ENCODE data around the gene USP6NL. TPM values are rescaled to one million over a fixed set of nuclear protein-coding genes. Genes with fewer than 3 reads are reported as not detected.

USP6NL gene
- total and polyA plus RNA-seq, 2 donors: 8.1 to 12.3 TPM

- H3K4me3 ChIP-seq (ENCODE audit: low read length in 2 of 2): no peak overlapping the region
Observed at GRCh38 chr10:11569471-11569870, 42.0 kb downstream of the USP6NL start.

GRCh38 chr10:11568578-11568977, 42.9 kb downstream of the USP6NL start:
- Histone ChIP-seq H3K36me3 (ENCODE audit: control insufficient read depth in 2 of 2, insufficient read depth in 2 of 2, low read length in 1 of 2) (no peaks in the 10 kb centered on the region), H3K27me3 (ENCODE audit: control insufficient read depth in 2 of 2, insufficient read depth in 1 of 2, low read length in 1 of 2) (no peaks in the 10 kb centered on the region), H3K4me3 (ENCODE audit: low read length in 2 of 2) (no peak overlapping the region), H3K9me3 (ENCODE audit: control insufficient read depth in 2 of 2, insufficient read depth in 1 of 2, low read length in 1 of 2) (no peaks in the 10 kb centered on the region), H3K4me1 (ENCODE audit: control insufficient read depth in 2 of 2, insufficient read depth in 2 of 2, low read length in 2 of 2) (no peaks in the 10 kb centered on the region), H3K27ac (ENCODE audit: low read depth in 1 of 2, low read length in 1 of 2) (no peak overlapping the region)
- no peak for DNase-seq (ENCODE audit: low read depth in 6 of 9, low spot score in 9 of 9)
- WGBS: 100% methylated on average over 1 of the region's 1 CpG

More at GRCh38 chr10:11569471-11569870, 42.0 kb downstream of the USP6NL start:
- H3K27me3 ChIP-seq (ENCODE audit: control insufficient read depth in 2 of 2, insufficient read depth in 1 of 2, low read length in 1 of 2): no peaks in the 10 kb centered on the region
- DNase-seq (ENCODE audit: low read depth in 6 of 9, low spot score in 9 of 9): no peak
- WGBS: 98% methylated on average over 6 of the region's 6 CpGs
- H3K9me3 ChIP-seq (ENCODE audit: control insufficient read depth in 2 of 2, insufficient read depth in 1 of 2, low read length in 1 of 2): no peaks in the 10 kb centered on the region
- H3K36me3 ChIP-seq (ENCODE audit: control insufficient read depth in 2 of 2, insufficient read depth in 2 of 2, low read length in 1 of 2): no peaks in the 10 kb centered on the region
- no peaks in the 10 kb centered on the region for H3K4me1 ChIP-seq (ENCODE audit: control insufficient read depth in 2 of 2, insufficient read depth in 2 of 2, low read length in 2 of 2)
- no peak overlapping the region for H3K27ac ChIP-seq (ENCODE audit: low read depth in 1 of 2, low read length in 1 of 2)

GRCh38 chr10:11564741-11565140, 46.7 kb downstream of the USP6NL start:
- Histone ChIP-seq H3K27ac (ENCODE audit: low read depth in 1 of 2, low read length in 1 of 2) (no peak overlapping the region), H3K36me3 (ENCODE audit: control insufficient read depth in 2 of 2, insufficient read depth in 2 of 2, low read length in 1 of 2) (no peaks in the 10 kb centered on the region), H3K4me3 (ENCODE audit: low read length in 2 of 2) (no peak overlapping the region), H3K9me3 (ENCODE audit: control insufficient read depth in 2 of 2, insufficient read depth in 1 of 2, low read length in 1 of 2) (no peaks in the 10 kb centered on the region), H3K27me3 (ENCODE audit: control insufficient read depth in 2 of 2, insufficient read depth in 1 of 2, low read length in 1 of 2) (no peaks in the 10 kb centered on the region), H3K4me1 (ENCODE audit: control insufficient read depth in 2 of 2, insufficient read depth in 2 of 2, low read length in 2 of 2) (no peaks in the 10 kb centered on the region)
- 95% methylated on average over 3 of the region's 3 CpGs for WGBS
- DNase-seq (ENCODE audit: low read depth in 6 of 9, low spot score in 9 of 9): no peak

- no peaks in the 10 kb centered on the region for H3K27me3 ChIP-seq (ENCODE audit: control insufficient read depth in 2 of 2, insufficient read depth in 1 of 2, low read length in 1 of 2)
Observed at GRCh38 chr10:11563936-11564335, 47.5 kb downstream of the USP6NL start.

GRCh38 chr10:11562888-11563287, 48.6 kb downstream of the USP6NL start:
- H3K27ac ChIP-seq (ENCODE audit: low read depth in 1 of 2, low read length in 1 of 2): no peak overlapping the region
- 98% methylated on average over 1 of the region's 1 CpG for WGBS
- no peaks in the 10 kb centered on the region for H3K4me1 ChIP-seq (ENCODE audit: control insufficient read depth in 2 of 2, insufficient read depth in 2 of 2, low read length in 2 of 2)
- no peaks in the 10 kb centered on the region for H3K9me3 ChIP-seq (ENCODE audit: control insufficient read depth in 2 of 2, insufficient read depth in 1 of 2, low read length in 1 of 2)
- no peak overlapping the region for H3K4me3 ChIP-seq (ENCODE audit: low read length in 2 of 2)
- H3K27me3 ChIP-seq (ENCODE audit: control insufficient read depth in 2 of 2, insufficient read depth in 1 of 2, low read length in 1 of 2): no peaks in the 10 kb centered on the region
- no peaks in the 10 kb centered on the region for H3K36me3 ChIP-seq (ENCODE audit: control insufficient read depth in 2 of 2, insufficient read depth in 2 of 2, low read length in 1 of 2)
- no peak for DNase-seq (ENCODE audit: low read depth in 6 of 9, low spot score in 9 of 9)

More at GRCh38 chr10:11563936-11564335, 47.5 kb downstream of the USP6NL start:
- no peak overlapping the region for H3K27ac ChIP-seq (ENCODE audit: low read depth in 1 of 2, low read length in 1 of 2)
- H3K36me3 ChIP-seq (ENCODE audit: control insufficient read depth in 2 of 2, insufficient read depth in 2 of 2, low read length in 1 of 2): no peaks in the 10 kb centered on the region
- no peaks in the 10 kb centered on the region for H3K4me1 ChIP-seq (ENCODE audit: control insufficient read depth in 2 of 2, insufficient read depth in 2 of 2, low read length in 2 of 2)
- no peak overlapping the region for H3K4me3 ChIP-seq (ENCODE audit: low read length in 2 of 2)
- H3K9me3 ChIP-seq (ENCODE audit: control insufficient read depth in 2 of 2, insufficient read depth in 1 of 2, low read length in 1 of 2): no peaks in the 10 kb centered on the region
- 95% methylated on average over 2 of the region's 2 CpGs for WGBS
- no peak for DNase-seq (ENCODE audit: low read depth in 6 of 9, low spot score in 9 of 9)

GRCh38 chr10:11560076-11560709, 51.3 kb downstream of the USP6NL start:
- Histone ChIP-seq H3K36me3 (ENCODE audit: control insufficient read depth in 2 of 2, insufficient read depth in 2 of 2, low read length in 1 of 2) (no peaks in the 10 kb centered on the region), H3K27me3 (ENCODE audit: control insufficient read depth in 2 of 2, insufficient read depth in 1 of 2, low read length in 1 of 2) (no peaks in the 10 kb centered on the region), H3K4me1 (ENCODE audit: control insufficient read depth in 2 of 2, insufficient read depth in 2 of 2, low read length in 2 of 2) (no peaks in the 10 kb centered on the region), H3K4me3 (ENCODE audit: low read length in 2 of 2) (no peak overlapping the region), H3K9me3 (ENCODE audit: control insufficient read depth in 2 of 2, insufficient read depth in 1 of 2, low read length in 1 of 2) (no peaks in the 10 kb centered on the region), H3K27ac (ENCODE audit: low read depth in 1 of 2, low read length in 1 of 2) (no peak overlapping the region)
- no peak for DNase-seq (ENCODE audit: low read depth in 6 of 9, low spot score in 9 of 9)
- WGBS: 77% methylated on average over 4 of the region's 4 CpGs

- Histone ChIP-seq H3K4me1 (ENCODE audit: control insufficient read depth in 2 of 2, insufficient read depth in 2 of 2, low read length in 2 of 2) (no peaks in the 10 kb centered on the region), H3K9me3 (ENCODE audit: control insufficient read depth in 2 of 2, insufficient read depth in 1 of 2, low read length in 1 of 2) (no peaks in the 10 kb centered on the region), H3K27ac (ENCODE audit: low read depth in 1 of 2, low read length in 1 of 2) (no peak overlapping the region), H3K27me3 (ENCODE audit: control insufficient read depth in 2 of 2, insufficient read depth in 1 of 2, low read length in 1 of 2) (no peaks in the 10 kb centered on the region), H3K36me3 (ENCODE audit: control insufficient read depth in 2 of 2, insufficient read depth in 2 of 2, low read length in 1 of 2) (no peaks in the 10 kb centered on the region), H3K4me3 (ENCODE audit: low read length in 2 of 2) (no peak overlapping the region)
- no peak for DNase-seq (ENCODE audit: low read depth in 6 of 9, low spot score in 9 of 9)
- over 99% methylated on average over 4 of the region's 4 CpGs for WGBS
Observed at GRCh38 chr10:11557967-11558366, 53.5 kb downstream of the USP6NL start.

- H3K27me3 ChIP-seq (ENCODE audit: control insufficient read depth in 2 of 2, insufficient read depth in 1 of 2, low read length in 1 of 2): no peaks in the 10 kb centered on the region
- no peaks in the 10 kb centered on the region for H3K4me1 ChIP-seq (ENCODE audit: control insufficient read depth in 2 of 2, insufficient read depth in 2 of 2, low read length in 2 of 2)
- H3K27ac ChIP-seq (ENCODE audit: low read depth in 1 of 2, low read length in 1 of 2): no peak overlapping the region
- H3K36me3 ChIP-seq (ENCODE audit: control insufficient read depth in 2 of 2, insufficient read depth in 2 of 2, low read length in 1 of 2): no peaks in the 10 kb centered on the region
- WGBS: 96% methylated on average over 7 of the region's 7 CpGs
- H3K4me3 ChIP-seq (ENCODE audit: low read length in 2 of 2): no peak overlapping the region
- H3K9me3 ChIP-seq (ENCODE audit: control insufficient read depth in 2 of 2, insufficient read depth in 1 of 2, low read length in 1 of 2): no peaks in the 10 kb centered on the region
- no peak for DNase-seq (ENCODE audit: low read depth in 6 of 9, low spot score in 9 of 9)
Observed at GRCh38 chr10:11557513-11557912, 53.9 kb downstream of the USP6NL start.

- Histone ChIP-seq H3K9me3 (ENCODE audit: control insufficient read depth in 2 of 2, insufficient read depth in 1 of 2, low read length in 1 of 2) (no peaks in the 10 kb centered on the region), H3K27me3 (ENCODE audit: control insufficient read depth in 2 of 2, insufficient read depth in 1 of 2, low read length in 1 of 2) (no peaks in the 10 kb centered on the region), H3K4me1 (ENCODE audit: control insufficient read depth in 2 of 2, insufficient read depth in 2 of 2, low read length in 2 of 2) (no peaks in the 10 kb centered on the region), H3K27ac (ENCODE audit: low read depth in 1 of 2, low read length in 1 of 2) (no peak overlapping the region), H3K4me3 (ENCODE audit: low read length in 2 of 2) (no peak overlapping the region), H3K36me3 (ENCODE audit: control insufficient read depth in 2 of 2, insufficient read depth in 2 of 2, low read length in 1 of 2) (no peaks in the 10 kb centered on the region)
- no peak for DNase-seq (ENCODE audit: low read depth in 6 of 9, low spot score in 9 of 9)
Observed at GRCh38 chr10:11555556-11555955, 55.9 kb downstream of the USP6NL start.

Data from thymus (tissue), 11 donors.